ENCODE results near the gene SLC1A3. TPM values are rescaled to one million over a fixed set of nuclear protein-coding genes. Genes with fewer than 3 reads are reported as not detected.
"Not testable (repeated sequence)": the region's sequence is repeated elsewhere in the genome, so short reads cannot be mapped to it uniquely, and the experiment has no call there.

Gene SLC1A3
- total RNA-seq: 1 to 10 TPM in 1 of 2 donors, not detected in 1; 1.2 TPM

- peak; percentile 80 to 82 for ATAC-seq
- H3K27me3 Mint-ChIP-seq: peaks cover 30 to 48% of the 10 kb centered on the region in 2 donors
- no peaks in the 10 kb centered on the region for H3K36me3 Mint-ChIP-seq
- peak within 1 kb of the TSS; percentile 87 for H3K4me3 Mint-ChIP-seq
- H3K9me3 Mint-ChIP-seq: no peaks in the 10 kb centered on the region
- peaks cover 6 to 10% of the 10 kb centered on the region in 2 donors for H3K4me1 Mint-ChIP-seq (ENCODE audit: low read depth in 2 of 2)
- no peak for DNase-seq (ENCODE audit: low spot score)
- no peak within 1 kb of the TSS for H3K27ac Mint-ChIP-seq
These were observed at the start of gene SLC1A3 for GRCh38 chr5:36606428-36607113. TSS of gene SLC1A3 (plus strand) at chr5:36606606. CDS start at chr5:36608424, 1,818 bp downstream.

- no peaks in the 10 kb centered on the region for H3K36me3 Mint-ChIP-seq
- no peaks in the 10 kb centered on the region for H3K9me3 Mint-ChIP-seq
- no peak overlapping the region for H3K27ac Mint-ChIP-seq
- ATAC-seq: no peak
- H3K27me3 Mint-ChIP-seq: no peaks in the 10 kb centered on the region
- H3K4me1 Mint-ChIP-seq (ENCODE audit: low read depth in 2 of 2): no peaks in the 10 kb centered on the region
- DNase-seq (ENCODE audit: low spot score): no peak
- H3K4me3 Mint-ChIP-seq: no peak overlapping the region
These were observed 47.8 kb upstream of the SLC1A3 start for GRCh38 chr5:36558641-36559040.

GRCh38 chr5:36561601-36562000 is 44.8 kb upstream of the SLC1A3 start:
- H3K36me3 Mint-ChIP-seq: no peaks in the 10 kb centered on the region
- no peaks in the 10 kb centered on the region for H3K27me3 Mint-ChIP-seq
- no peak overlapping the region for H3K4me3 Mint-ChIP-seq
- H3K27ac Mint-ChIP-seq: no peak overlapping the region
- ATAC-seq: no peak
- H3K4me1 Mint-ChIP-seq (ENCODE audit: low read depth in 2 of 2): no peaks in the 10 kb centered on the region
- no peaks in the 10 kb centered on the region for H3K9me3 Mint-ChIP-seq
- no peak for DNase-seq (ENCODE audit: low spot score)

- Mint-ChIP-seq H3K27ac (no peak overlapping the region), H3K9me3 (no peaks in the 10 kb centered on the region), H3K4me1 (ENCODE audit: low read depth in 2 of 2) (no peaks in the 10 kb centered on the region), H3K4me3 (no peak overlapping the region), H3K36me3 (no peaks in the 10 kb centered on the region), H3K27me3 (no peaks in the 10 kb centered on the region)
- DNase-seq (ENCODE audit: low spot score) (no peak), ATAC-seq (no peak)
These were observed 36.9 kb upstream of the SLC1A3 start for GRCh38 chr5:36569491-36569890.

GRCh38 chr5:36570301-36571095 is 35.9 kb upstream of the SLC1A3 start:
- H3K4me1 Mint-ChIP-seq (ENCODE audit: low read depth in 2 of 2): no peaks in the 10 kb centered on the region
- H3K27ac Mint-ChIP-seq: no peak overlapping the region
- no peaks in the 10 kb centered on the region for H3K36me3 Mint-ChIP-seq
- no peaks in the 10 kb centered on the region for H3K27me3 Mint-ChIP-seq
- H3K9me3 Mint-ChIP-seq: no peaks in the 10 kb centered on the region
- no peak for DNase-seq (ENCODE audit: low spot score)
- no peak for ATAC-seq
- no peak overlapping the region for H3K4me3 Mint-ChIP-seq

GRCh38 chr5:36571401-36572042 is 34.9 kb upstream of the SLC1A3 start:
- Mint-ChIP-seq H3K27me3 (no peaks in the 10 kb centered on the region), H3K27ac (no peak overlapping the region), H3K4me3 (no peak overlapping the region), H3K9me3 (no peaks in the 10 kb centered on the region), H3K36me3 (no peaks in the 10 kb centered on the region), H3K4me1 (ENCODE audit: low read depth in 2 of 2) (no peaks in the 10 kb centered on the region)
- ATAC-seq: no peak
- DNase-seq (ENCODE audit: low spot score): no peak

- no peaks in the 10 kb centered on the region for H3K36me3 Mint-ChIP-seq
- peaks cover 0 to 6% of the 10 kb centered on the region in 2 donors for H3K27me3 Mint-ChIP-seq
- DNase-seq (ENCODE audit: low spot score): no peak
- H3K4me1 Mint-ChIP-seq (ENCODE audit: low read depth in 2 of 2): no peaks in the 10 kb centered on the region
- no peaks in the 10 kb centered on the region for H3K9me3 Mint-ChIP-seq
- H3K4me3 Mint-ChIP-seq: no peak overlapping the region
- ATAC-seq: no peak
- no peak overlapping the region for H3K27ac Mint-ChIP-seq
These were observed 33.0 kb upstream of the SLC1A3 start for GRCh38 chr5:36573438-36573837.

- Mint-ChIP-seq H3K4me1 (ENCODE audit: low read depth in 2 of 2) (no peaks in the 10 kb centered on the region), H3K4me3 (no peak overlapping the region), H3K36me3 (no peaks in the 10 kb centered on the region), H3K9me3 (no peaks in the 10 kb centered on the region), H3K27ac (no peak overlapping the region), H3K27me3 (peaks cover 0 to 8% of the 10 kb centered on the region in 2 donors)
- DNase-seq (ENCODE audit: low spot score) (no peak), ATAC-seq (no peak)
These were observed 31.0 kb upstream of the SLC1A3 start for GRCh38 chr5:36575361-36575781.

- Mint-ChIP-seq H3K4me3 (no peak overlapping the region), H3K36me3 (no peaks in the 10 kb centered on the region), H3K9me3 (no peaks in the 10 kb centered on the region), H3K4me1 (ENCODE audit: low read depth in 2 of 2) (no peaks in the 10 kb centered on the region), H3K27me3 (peaks cover 0 to 11% of the 10 kb centered on the region in 2 donors), H3K27ac (no peak overlapping the region)
- no peak for DNase-seq (ENCODE audit: low spot score)
- no peak for ATAC-seq
These were observed 29.7 kb upstream of the SLC1A3 start for GRCh38 chr5:36576721-36577120.

- H3K4me3 Mint-ChIP-seq; ATAC-seq; DNase-seq (ENCODE audit: low spot score); H3K36me3 Mint-ChIP-seq; H3K27ac Mint-ChIP-seq; H3K9me3 Mint-ChIP-seq; H3K4me1 Mint-ChIP-seq (ENCODE audit: low read depth in 2 of 2): not testable (repeated sequence)
- H3K27me3 Mint-ChIP-seq: peaks cover 6 to 15% of the 10 kb centered on the region in 2 donors
These were observed 26.5 kb upstream of the SLC1A3 start for GRCh38 chr5:36579858-36580257.

- H3K27ac Mint-ChIP-seq: no peak overlapping the region
- H3K4me3 Mint-ChIP-seq: no peak overlapping the region
- no peaks in the 10 kb centered on the region for H3K36me3 Mint-ChIP-seq
- H3K9me3 Mint-ChIP-seq: no peaks in the 10 kb centered on the region
- ATAC-seq: no peak
- DNase-seq (ENCODE audit: low spot score): no peak
- H3K27me3 Mint-ChIP-seq: peaks cover 6 to 15% of the 10 kb centered on the region in 2 donors
- H3K4me1 Mint-ChIP-seq (ENCODE audit: low read depth in 2 of 2): no peaks in the 10 kb centered on the region
These were observed 25.3 kb upstream of the SLC1A3 start for GRCh38 chr5:36581070-36581469.

GRCh38 chr5:36584009-36584875 is 22.2 kb upstream of the SLC1A3 start:
- Mint-ChIP-seq H3K4me1 (ENCODE audit: low read depth in 2 of 2) (no peaks in the 10 kb centered on the region), H3K4me3 (no peak overlapping the region), H3K27me3 (peaks cover 13 to 15% of the 10 kb centered on the region in 2 donors), H3K9me3 (no peaks in the 10 kb centered on the region), H3K27ac (no peak overlapping the region), H3K36me3 (no peaks in the 10 kb centered on the region)
- DNase-seq (ENCODE audit: low spot score) (no peak), ATAC-seq (no peak)

- DNase-seq (ENCODE audit: low spot score): no peak
- Mint-ChIP-seq H3K27ac (no peak overlapping the region), H3K4me1 (ENCODE audit: low read depth in 2 of 2) (no peaks in the 10 kb centered on the region), H3K36me3 (no peaks in the 10 kb centered on the region), H3K9me3 (no peaks in the 10 kb centered on the region), H3K4me3 (no peak overlapping the region), H3K27me3 (peaks cover 11 to 15% of the 10 kb centered on the region in 2 donors)
- no peak for ATAC-seq
These were observed 20.7 kb upstream of the SLC1A3 start for GRCh38 chr5:36585701-36586100.
